Esophagus squamous epithelium (tissue), 5 donors: ENCODE results near the gene PSMD11. TPM values are rescaled to one million over a fixed set of nuclear protein-coding genes. Genes with fewer than 3 reads are reported as not detected.
"Not testable (repeated sequence)": the region's sequence is repeated elsewhere in the genome, so short reads cannot be mapped to it uniquely, and the experiment has no call there.

ENCODE experiments used
- DNase-seq: peaks from one replicate; lab custom pipeline; 2025; lab: John Stamatoyannopoulos, UW
- H3K27ac ChIP-seq, 4 donors: fragments of 200-600 bp; sonication (generic); one replicate each; pipeline ENCODE4 v1.5.1; 2016 to 2019; ENCODE audit warnings: mild to moderate bottlenecking in 1 of 4
- H3K27me3 ChIP-seq, 4 donors: fragments of 200-600 bp; sonication (generic); 1 replicate in 3 of 4; 2 replicates in 1 of 4; pipeline versions ENCODE4 v1.5.1 to v1.6.0; 2017 to 2021; ENCODE audit warnings: antibody characterized with exemption in 1 of 4
- H3K36me3 ChIP-seq, 3 donors: fragments of 200-600 bp; sonication (generic); one replicate each; pipeline ENCODE4 v1.5.1; 2016 to 2019
- H3K4me1 ChIP-seq, 3 donors: fragments of 200-600 bp; sonication (generic); one replicate each; pipeline ENCODE4 v1.5.1; 2017 to 2019
- H3K4me3 ChIP-seq, 4 donors: fragments of 200-600 bp; sonication (generic); 1 replicate in 3 of 4; 2 replicates in 1 of 4; pipeline ENCODE4 v1.5.1; 2016 to 2019; ENCODE audit warnings: mild to moderate bottlenecking in 2 of 4, moderate library complexity in 1 of 4
- H3K9me3 ChIP-seq, 3 donors: fragments of 200-600 bp; sonication (generic); one replicate each; pipeline ENCODE4 v1.5.1; 2016 to 2019
- POLR2A ChIP-seq, 4 donors: fragments of 450-650 bp; IDR thresholded peaks; one replicate each; pipeline ENCODE4 v1.6.1; 2017; ENCODE audit warnings: antibody characterized with exemption in 4 of 4, mild to moderate bottlenecking in 4 of 4, moderate library complexity in 3 of 4
- WGBS, 2 donors: methylation state at CpG; one replicate each; pipeline ENCODE4 v1.1.5; 2018; 5-methylcytosine and 5-hydroxymethylcytosine counted together
- intact Hi-C: fragments of 100-400 bp; cut with DNase I; formaldehyde crosslinking; loops from one replicate; pipeline ENCODE4 v1.15.0; 2022
- total RNA-seq, 4 donors: library from RNA; depleted of rRNA; stranded (reverse); fragments of >200 nt; gene quantifications; one replicate each; pipeline ENCODE4 v1.1.0, GENCODE V29; 2016
- TF ChIP-seq, protein P1 (sequence below), 6 experiments: fragments of 450-650 bp in 4 of 6; fragments of 200-600 bp in 2 of 6; sonication (generic) in 2 of 6; IDR thresholded peaks; one replicate each; pipeline ENCODE4 v1.5.1; 2016 to 2019; ENCODE audit warnings: antibody characterized with exemption in 6 of 6, mild to moderate bottlenecking in 4 of 6, moderate library complexity in 4 of 6
- donor health status: DM: yes; HTN: yes; CAD: no.

PSMD11 gene
- total RNA-seq, 4 donors from 2014 or later = 53.5 to 148 (median 70.3) TPM

DNA sequence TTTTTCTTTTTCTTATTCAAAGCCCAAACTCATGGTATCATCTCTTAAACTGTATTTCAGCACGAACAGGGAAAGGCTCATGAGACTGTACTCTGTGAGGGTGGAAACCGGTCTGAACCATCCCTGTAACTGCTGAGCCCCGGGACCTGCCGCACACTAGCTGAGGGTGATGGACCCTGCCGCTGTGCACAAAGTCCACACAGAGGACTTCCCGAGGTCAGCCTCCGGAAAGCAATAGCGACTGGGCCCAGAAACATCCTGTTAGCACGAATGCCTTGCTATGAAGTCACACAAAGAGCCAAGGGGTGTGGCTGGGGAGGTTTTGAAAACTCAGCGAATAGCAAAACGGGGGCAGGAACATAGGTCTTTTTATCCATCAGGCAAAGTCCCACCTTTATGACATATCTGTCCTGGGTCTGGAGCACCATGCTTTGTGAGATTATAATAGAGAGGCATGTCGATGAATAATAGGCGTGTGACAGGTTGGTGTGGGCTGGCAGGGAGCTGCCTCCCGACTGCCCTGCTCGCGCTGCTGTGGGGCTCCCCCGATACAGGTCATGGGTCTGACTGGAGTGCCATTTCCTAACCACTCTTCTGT lies 75.9 kb downstream of the PSMD11 start:
- Histone ChIP-seq H3K27me3 (no peaks in the 10 kb centered on the region), H3K9me3 (no peaks in the 10 kb centered on the region), H3K36me3 (no peaks in the 10 kb centered on the region), H3K27ac (peak overlapping the region; percentile 22 to 77 (median 61)), H3K4me3 (peak overlapping the region in 3 of 4 donors; percentile 51 to 74 (median 60)), H3K4me1 (peaks cover 13 to 31% (median 15%) of the 10 kb centered on the region in 3 donors)
- TF ChIP-seq POLR2A (IDR thresholded peaks at IDR 0.05) = no peak
- TF ChIP-seq, protein P1, sequence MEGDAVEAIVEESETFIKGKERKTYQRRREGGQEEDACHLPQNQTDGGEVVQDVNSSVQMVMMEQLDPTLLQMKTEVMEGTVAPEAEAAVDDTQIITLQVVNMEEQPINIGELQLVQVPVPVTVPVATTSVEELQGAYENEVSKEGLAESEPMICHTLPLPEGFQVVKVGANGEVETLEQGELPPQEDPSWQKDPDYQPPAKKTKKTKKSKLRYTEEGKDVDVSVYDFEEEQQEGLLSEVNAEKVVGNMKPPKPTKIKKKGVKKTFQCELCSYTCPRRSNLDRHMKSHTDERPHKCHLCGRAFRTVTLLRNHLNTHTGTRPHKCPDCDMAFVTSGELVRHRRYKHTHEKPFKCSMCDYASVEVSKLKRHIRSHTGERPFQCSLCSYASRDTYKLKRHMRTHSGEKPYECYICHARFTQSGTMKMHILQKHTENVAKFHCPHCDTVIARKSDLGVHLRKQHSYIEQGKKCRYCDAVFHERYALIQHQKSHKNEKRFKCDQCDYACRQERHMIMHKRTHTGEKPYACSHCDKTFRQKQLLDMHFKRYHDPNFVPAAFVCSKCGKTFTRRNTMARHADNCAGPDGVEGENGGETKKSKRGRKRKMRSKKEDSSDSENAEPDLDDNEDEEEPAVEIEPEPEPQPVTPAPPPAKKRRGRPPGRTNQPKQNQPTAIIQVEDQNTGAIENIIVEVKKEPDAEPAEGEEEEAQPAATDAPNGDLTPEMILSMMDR (IDR thresholded peaks at IDR 0.05) = no peak
- intact Hi-C loops = no loop called here
- no peak for DNase-seq
- 41 to 57% methylated on average over 15 to 16 of the region's 17 CpGs for WGBS, 2 donors

DNA sequence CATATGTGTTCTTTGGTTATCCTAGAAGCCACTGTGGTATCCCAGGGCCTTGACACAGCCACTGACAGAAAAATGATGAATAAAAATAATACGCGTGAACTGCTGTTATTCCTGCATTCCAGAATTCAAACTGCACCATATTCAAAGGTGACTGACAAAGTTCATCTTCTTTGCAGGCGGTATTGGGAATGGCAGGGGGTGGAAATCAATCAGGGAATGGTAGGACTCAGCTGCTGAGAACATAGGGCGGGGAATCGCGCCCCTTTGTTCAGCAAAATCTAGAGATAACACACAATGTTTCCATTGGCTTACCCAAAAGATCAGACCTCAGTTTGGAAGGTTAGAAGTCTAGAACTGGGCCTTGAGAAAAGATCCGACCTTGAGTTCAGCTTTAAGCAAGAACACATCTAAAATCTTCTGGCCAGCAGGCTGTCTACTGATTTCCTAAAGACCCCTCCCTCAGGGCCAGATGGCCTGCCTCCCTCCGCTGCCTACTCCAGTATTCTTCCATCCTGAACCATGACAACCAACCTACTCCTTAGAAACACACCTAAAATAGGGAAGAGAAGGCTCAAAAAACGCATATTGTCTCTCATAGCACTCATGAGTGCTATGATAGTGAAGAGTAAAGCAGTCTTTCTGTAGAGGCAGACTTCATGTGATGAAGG lies 76.6 kb downstream of the PSMD11 start:
- H3K27ac ChIP-seq = peak overlapping the region in 2 of 4 donors; percentile 22 to 77

DNA sequence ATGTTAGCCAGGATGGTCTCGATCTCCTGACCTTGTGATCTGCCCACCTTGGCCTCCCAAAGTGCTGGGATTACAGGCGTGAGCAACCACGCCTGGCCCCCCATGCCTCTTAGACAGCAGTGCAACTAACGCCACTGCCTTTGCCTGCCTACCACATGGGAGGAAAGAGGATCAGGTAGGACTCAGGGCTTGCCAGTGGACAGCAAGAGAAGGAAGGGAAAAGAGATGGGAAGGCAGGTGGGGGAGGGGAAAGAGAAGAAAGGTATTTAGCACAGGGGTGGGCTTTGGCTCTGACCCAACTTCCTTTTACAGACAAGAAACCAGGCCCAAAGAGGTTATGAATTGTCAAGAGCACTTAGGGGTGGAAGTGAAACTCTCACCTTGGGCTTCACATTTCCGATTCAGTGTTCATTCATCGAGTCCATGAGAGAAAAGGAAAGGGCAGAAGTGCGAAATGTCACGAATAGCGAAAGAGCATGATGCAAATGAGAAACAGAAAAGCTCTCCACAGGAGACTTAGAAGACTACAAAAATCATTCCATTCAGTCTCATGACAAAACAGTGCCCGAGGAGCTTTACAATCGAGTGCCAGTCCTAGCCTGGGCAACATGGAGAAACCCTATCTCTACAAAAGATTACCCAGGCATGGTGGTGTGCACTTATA lies 78.8 kb downstream of the PSMD11 start:
- Histone ChIP-seq H3K4me1 (peaks cover 13 to 25% (median 15%) of the 10 kb centered on the region in 3 donors), H3K9me3 (no peaks in the 10 kb centered on the region), H3K36me3 (no peaks in the 10 kb centered on the region), H3K27ac (no peak overlapping the region), H3K27me3 (no peaks in the 10 kb centered on the region), H3K4me3 (no peak overlapping the region)
- no peak for TF ChIP-seq POLR2A (IDR thresholded peaks at IDR 0.05)
- TF ChIP-seq, protein P1 (IDR thresholded peaks at IDR 0.05) = no peak
- no peak for DNase-seq
- WGBS, 2 donors = 76 to 88% methylated on average over 9 to 11 of the region's 11 CpGs
- intact Hi-C loops = no loop called here

More for the DNA sequence above, 76.6 kb downstream of the PSMD11 start:
- Histone ChIP-seq H3K4me3 (no peak overlapping the region), H3K9me3 (no peaks in the 10 kb centered on the region), H3K27me3 (no peaks in the 10 kb centered on the region), H3K36me3 (no peaks in the 10 kb centered on the region), H3K4me1 (peaks cover 13 to 31% (median 15%) of the 10 kb centered on the region in 3 donors)
- WGBS, 2 donors = 94 to 96% methylated on average over 9 of the region's 9 CpGs
- no peak for DNase-seq
- TF ChIP-seq POLR2A (IDR thresholded peaks at IDR 0.05) = no peak
- TF ChIP-seq, protein P1 (IDR thresholded peaks at IDR 0.05) = no peak
- intact Hi-C loops = no loop called here

DNA sequence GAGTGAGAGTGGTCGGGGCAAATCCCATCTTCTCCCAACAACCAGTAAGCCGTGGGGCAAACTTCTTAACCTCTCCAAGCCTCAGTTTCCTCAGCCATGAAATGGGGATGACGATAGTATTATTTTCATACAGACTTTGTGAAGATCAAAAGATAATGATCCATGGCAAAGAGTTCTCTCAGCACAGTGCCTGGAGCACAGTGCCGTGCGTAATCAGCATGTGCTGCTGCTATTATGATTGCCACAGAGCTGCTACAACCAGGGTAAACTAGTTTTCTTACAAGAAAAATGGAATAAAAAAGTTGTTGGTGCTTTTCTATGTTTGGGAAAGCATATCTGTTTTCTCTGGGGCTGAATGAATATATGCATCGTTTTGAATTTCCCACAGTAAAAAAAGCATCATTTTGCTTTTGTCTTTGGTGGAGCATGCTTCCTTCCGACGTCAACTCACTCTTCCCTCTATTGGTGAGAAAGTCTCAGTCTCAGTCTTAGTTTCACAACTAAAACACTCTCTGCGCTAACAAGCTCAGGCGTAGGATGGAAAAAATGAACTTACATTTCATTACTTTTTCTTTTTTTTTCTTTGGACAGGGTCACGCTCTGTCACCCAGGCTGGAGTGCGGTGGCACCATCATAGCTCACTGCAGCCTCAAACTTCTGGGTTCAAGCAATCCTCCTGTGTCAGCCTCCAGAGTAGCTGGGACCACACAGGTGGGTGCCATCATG lies 79.7 kb downstream of the PSMD11 start:
- Histone ChIP-seq H3K9me3 (no peaks in the 10 kb centered on the region), H3K4me3 (no peak overlapping the region), H3K36me3 (peaks cover 0 to 6% (median 0%) of the 10 kb centered on the region in 3 donors), H3K27ac (no peak overlapping the region), H3K4me1 (peaks cover 9 to 19% (median 9%) of the 10 kb centered on the region in 3 donors), H3K27me3 (no peaks in the 10 kb centered on the region)
- intact Hi-C loops = no loop called here
- no peak for TF ChIP-seq POLR2A (IDR thresholded peaks at IDR 0.05)
- WGBS, 2 donors = 81 to 88% methylated on average over 12 of the region's 12 CpGs
- no peak for DNase-seq

DNA sequence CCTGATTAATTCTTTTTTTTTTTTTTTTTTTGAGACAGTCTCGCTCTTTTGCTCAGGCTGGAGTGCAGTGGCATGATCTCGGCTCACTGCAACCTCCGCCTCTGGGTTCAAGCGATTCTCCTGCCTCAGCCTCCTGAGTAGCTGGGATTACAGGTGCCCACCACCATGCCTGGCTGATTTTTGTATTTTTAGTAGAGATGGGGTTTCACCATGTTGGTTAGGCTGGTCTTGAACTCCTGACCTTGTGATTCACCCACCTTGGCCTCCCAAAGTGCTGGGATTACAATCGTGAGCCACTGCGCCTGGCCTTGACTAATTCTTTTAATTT lies 80.2 kb downstream of the PSMD11 start:
- peaks cover 0 to 11% (median 0%) of the 10 kb centered on the region in 3 donors for H3K36me3 ChIP-seq
- H3K27me3 ChIP-seq, H3K4me3 ChIP-seq, H3K27ac ChIP-seq, intact Hi-C loops, H3K9me3 ChIP-seq, DNase-seq: not testable (repeated sequence)
- WGBS, 2 donors = 81 to 96% methylated on average over 3 to 6 of the region's 6 CpGs
- H3K4me1 ChIP-seq = peaks cover 5 to 13% (median 6%) of the 10 kb centered on the region in 3 donors
